Panc1 (cell line): ENCODE measurements around the gene NACAD.

Source experiments
- CTCF ChIP-seq: fragments of 450-650 bp; IDR thresholded peaks from 2 replicates; pipeline ENCODE4 v1.5.1; 2017; ENCODE audit warnings: mild to moderate bottlenecking
- POLR2AphosphoS5 ChIP-seq: IDR thresholded peaks from 2 replicates; pipeline ENCODE4 v1.6.1; 2012; ENCODE audit warnings: mild to moderate bottlenecking, low read depth, low read length, moderate library complexity
- SIN3A ChIP-seq: IDR thresholded peaks from 2 replicates; pipeline ENCODE4 v1.6.1; 2012; ENCODE audit warnings: low read depth, mild to moderate bottlenecking, low read length, moderate library complexity, borderline replicate concordance; ENCODE audit not compliant: insufficient read depth

GRCh38 chr7:45035371-45035770 lies 53.4 kb downstream of the NACAD start:
- TF ChIP-seq CTCF: no peak
- TF ChIP-seq POLR2AphosphoS5: no peak
- TF ChIP-seq SIN3A: no peak
